H9 (cell line): ENCODE measurements around the gene TEX51. TPM values are rescaled to one million over a fixed set of nuclear protein-coding genes. Genes with fewer than 3 reads are reported as not detected.

Experiments
- DNase-seq: peaks from one replicate; pipeline ENCODE4 v3.0.0-alpha.2; 2017
- H2AFZ ChIP-seq: one replicate; pipeline ENCODE4 v1.6.1; 2013; ENCODE audit warnings: mild to moderate bottlenecking, low read length, control low read depth, moderate library complexity
- H2AK5ac ChIP-seq: 2 replicates; pipeline ENCODE4 v1.6.1; 2013; ENCODE audit warnings: low read length, control low read depth, mixed read lengths; ENCODE audit not compliant: insufficient read length
- H2BK120ac ChIP-seq: one replicate; pipeline ENCODE4 v1.6.1; 2013; ENCODE audit warnings: low read depth, mild to moderate bottlenecking, low read length, control low read depth, inconsistent platforms; ENCODE audit not compliant: poor library complexity, severe bottlenecking
- H2BK12ac ChIP-seq: 2 replicates; pipeline ENCODE4 v1.6.1; 2013; ENCODE audit warnings: low read length, control low read depth, mixed read lengths, low read depth; ENCODE audit not compliant: insufficient read length
- H2BK15ac ChIP-seq: 2 replicates; pipeline ENCODE4 v1.6.1; 2013; ENCODE audit warnings: low read depth, low read length, control low read depth
- H2BK20ac ChIP-seq: one replicate; pipeline ENCODE4 v1.6.1; 2013; ENCODE audit warnings: low read depth, mild to moderate bottlenecking, low read length, control low read depth, inconsistent platforms; ENCODE audit not compliant: poor library complexity, severe bottlenecking
- H2BK5ac ChIP-seq: 2 replicates; pipeline ENCODE4 v1.6.1; 2013; ENCODE audit warnings: low read length, control low read depth, mixed read lengths; ENCODE audit not compliant: insufficient read length
- H3K14ac ChIP-seq: 2 replicates; pipeline ENCODE4 v1.6.1; 2013; ENCODE audit warnings: low read length, control low read depth; ENCODE audit not compliant: insufficient read depth
- H3K18ac ChIP-seq: 2 replicates; pipeline ENCODE4 v1.6.1; 2013; ENCODE audit warnings: low read depth, mild to moderate bottlenecking, mixed read lengths, low read length, control low read depth; ENCODE audit not compliant: insufficient read length
- H3K23ac ChIP-seq: 2 replicates; pipeline ENCODE4 v1.6.1; 2013; ENCODE audit warnings: low read length, control low read depth, mixed read lengths, low read depth; ENCODE audit not compliant: insufficient read length
- H3K23me2 ChIP-seq: 2 replicates; pipeline ENCODE4 v1.6.1; 2013; ENCODE audit warnings: low read depth, mild to moderate bottlenecking, mixed read lengths, low read length, control low read depth; ENCODE audit not compliant: insufficient read length, poor library complexity, severe bottlenecking
- H3K27ac ChIP-seq: 2 replicates; pipeline ENCODE4 v1.5.1; 2013; ENCODE audit warnings: low read length, control low read depth, mixed read lengths, low read depth; ENCODE audit not compliant: insufficient read length
- H3K27me3 ChIP-seq: 2 replicates; pipeline ENCODE4 v1.6.1; 2013; ENCODE audit warnings: low read length, control low read depth, inconsistent platforms; ENCODE audit not compliant: insufficient read depth
- H3K4ac ChIP-seq: 2 replicates; pipeline ENCODE4 v1.6.1; 2013; ENCODE audit warnings: low read depth, mild to moderate bottlenecking, control low read depth, inconsistent platforms, low read length, moderate library complexity
- H3K4me1 ChIP-seq: 2 replicates; pipeline ENCODE4 v1.6.1; 2013; ENCODE audit warnings: low read length, control low read depth, inconsistent platforms; ENCODE audit not compliant: insufficient read depth
- H3K4me2 ChIP-seq: 2 replicates; pipeline ENCODE4 v1.6.1; 2013; ENCODE audit warnings: low read length, control low read depth, mixed read lengths; ENCODE audit not compliant: insufficient read length, insufficient read depth
- H3K56ac ChIP-seq: 2 replicates; pipeline ENCODE4 v1.6.1; 2013; ENCODE audit warnings: low read depth, mild to moderate bottlenecking, mixed read lengths, low read length, control low read depth; ENCODE audit not compliant: insufficient read length
- H3K79me1 ChIP-seq: 2 replicates; pipeline ENCODE4 v1.6.1; 2013; ENCODE audit warnings: low read depth, mild to moderate bottlenecking, moderate library complexity, low read length, control low read depth, inconsistent platforms; ENCODE audit not compliant: insufficient read depth, poor library complexity, severe bottlenecking
- H3K79me2 ChIP-seq: 2 replicates; pipeline ENCODE4 v1.6.1; 2013; ENCODE audit warnings: low read length, control low read depth, inconsistent platforms; ENCODE audit not compliant: insufficient read depth
- H3K9ac ChIP-seq: 2 replicates; pipeline ENCODE4 v1.6.1; 2013; ENCODE audit warnings: low read length, control low read depth, mixed read lengths; ENCODE audit not compliant: insufficient read length; ENCODE audit errors: extremely low read depth
- H3K9me3 ChIP-seq: one replicate; pipeline ENCODE4 v1.6.1; 2013; ENCODE audit warnings: low read depth, low read length, inconsistent platforms; ENCODE audit not compliant: control insufficient read depth
- H3T11ph ChIP-seq: one replicate; pipeline ENCODE4 v1.6.1; 2013; ENCODE audit warnings: mild to moderate bottlenecking, low read length, control low read depth, inconsistent platforms
- H4K20me1 ChIP-seq: one replicate; pipeline ENCODE4 v1.6.1; 2013; ENCODE audit not compliant: control insufficient read depth, insufficient read length, insufficient read depth
- H4K5ac ChIP-seq: 2 replicates; pipeline ENCODE4 v1.6.1; 2013; ENCODE audit warnings: low read depth, mild to moderate bottlenecking, mixed read lengths, low read length, control low read depth; ENCODE audit not compliant: insufficient read length
- H4K8ac ChIP-seq: replicated peaks from 2 replicates; pipeline ENCODE4 v1.6.1; 2013; ENCODE audit warnings: low read length, control low read depth, mixed read lengths, low read depth; ENCODE audit not compliant: insufficient read length
- H4K91ac ChIP-seq: 2 replicates; pipeline ENCODE4 v1.6.1; 2013; ENCODE audit warnings: low read depth, mild to moderate bottlenecking, moderate library complexity, mixed read lengths, low read length, control low read depth; ENCODE audit not compliant: insufficient read length
- H3K27ac Mint-ChIP-seq, 3 experiments: 2 replicates in 2 of 3; 3 replicates in 1 of 3; pipeline ENCODE4 v1.8.0; 2020 to 2021; ENCODE audit warnings: mixed read lengths in 3 of 3, mild to moderate bottlenecking in 1 of 3, moderate library complexity in 1 of 3
- H3K27me3 Mint-ChIP-seq: 2 replicates; pipeline ENCODE4 v1.8.0; 2021; ENCODE audit warnings: low read depth, mild to moderate bottlenecking, moderate library complexity, mixed read lengths
- H3K36me3 Mint-ChIP-seq, 3 experiments: 2 replicates in 2 of 3; 3 replicates in 1 of 3; pipeline ENCODE4 v1.8.0; 2020 to 2021; ENCODE audit warnings: low read depth in 3 of 3, mixed read lengths in 3 of 3; ENCODE audit not compliant: insufficient read depth in 1 of 3
- H3K4me1 Mint-ChIP-seq, 2 experiments: 2 replicates each; pipeline ENCODE4 v1.8.0; 2020; ENCODE audit warnings: mixed read lengths in 2 of 2
- H3K4me3 Mint-ChIP-seq, 2 experiments: 2 replicates in 1 of 2; 3 replicates in 1 of 2; pipeline ENCODE4 v1.8.0; 2020 to 2021; ENCODE audit warnings: mild to moderate bottlenecking in 2 of 2, mixed read lengths in 2 of 2, moderate library complexity in 1 of 2
- H3K9me3 Mint-ChIP-seq, 2 experiments: 2 replicates in 1 of 2; 3 replicates in 1 of 2; pipeline ENCODE4 v1.8.0; 2020; ENCODE audit warnings: mild to moderate bottlenecking in 2 of 2, mixed read lengths in 2 of 2, moderate library complexity in 1 of 2
- CTCF ChIP-seq: fragments of 200-600 bp; sonication (generic); conservative IDR thresholded peaks from 3 replicates; pipeline ENCODE4 v1.8.0; 2021; ENCODE audit warnings: antibody characterized with exemption, mild to moderate bottlenecking
- WGBS: extraction: QIAGEN DNeasy Blood & Tissue Kit; methylation state at CpG from one replicate; pipeline ENCODE4 v1.1.7; 2013; ENCODE audit warnings: missing lambda C conversion rate, low lambda C conversion rate, mixed read lengths; ENCODE audit not compliant: insufficient read length; ENCODE audit errors: extremely low coverage; 5-methylcytosine and 5-hydroxymethylcytosine counted together
- total RNA-seq: library from RNA; stranded (reverse); gene quantifications from 2 replicates; pipeline ENCODE4 v1.2.1, GENCODE V29; 2021

TEX51 gene
- total RNA-seq, 1 experiment from 2014 or later, result not detected

- Mint-ChIP-seq H3K27ac (no peak overlapping the region), H3K36me3 (peaks cover 0 to 13% (median 6%) of the 10 kb centered on the region in 3 experiments; a peak in 2 of 7 replicates), H3K4me1 (peaks cover 0 to 4% of the 10 kb centered on the region in 2 experiments; a peak in 3 of 4 replicates), H3K9me3 (peaks cover 21 to 28% of the 10 kb centered on the region in 2 experiments), H3K4me3 (no peak overlapping the region; a peak in 1 of 5 replicates), H3K27me3 (peaks cover 26% of the 10 kb centered on the region)
- Histone ChIP-seq H2BK20ac (no peak overlapping the region), H4K8ac (no peak overlapping the region), H3K14ac (0 out of 2 replicates have a peak overlapping the region, but pooled peaks have one; percentile 44), H2AK5ac (no peak overlapping the region), H3K23me2 (no peaks in the 10 kb centered on the region), H3K18ac (no peak overlapping the region), H3K9me3 (no peaks in the 10 kb centered on the region), H2BK5ac (no peak overlapping the region), H3K4me2 (no peak overlapping the region), H3K79me2 (no peaks in the 10 kb centered on the region), H3K4ac (no peak overlapping the region), H3K4me1 (no peaks in the 10 kb centered on the region), H3T11ph (no peak overlapping the region), H3K9ac (no peak overlapping the region), H3K27ac (no peak overlapping the region), H2AFZ (no peak overlapping the region), H2BK12ac (no peak overlapping the region), H2BK120ac (no peak overlapping the region), H4K91ac (no peak overlapping the region), H3K23ac (no peak overlapping the region), H3K27me3 (no peaks in the 10 kb centered on the region), H2BK15ac (no peak overlapping the region), H4K5ac (no peak overlapping the region), H4K20me1 (no peaks in the 10 kb centered on the region), H3K79me1 (no peaks in the 10 kb centered on the region), H3K56ac (no peak overlapping the region)
- no peak for TF ChIP-seq CTCF
- peak; percentile 9 for DNase-seq
- WGBS, result no CpG with 5 or more reads among the region's 7 CpGs
These were observed 3.6 kb downstream of the TEX51 start for GRCh38 chr2:126902152-126902835.
